WTC11 (cell line): ENCODE measurements around the gene ATMIN.

Experiments
- ATF2 ChIP-seq: sonication (generic); formaldehyde crosslinking; IDR thresholded peaks from 2 replicates; pipeline ENCODE4 v1.8.1; 2022; ENCODE audit warnings: low read depth, missing genetic modification reagents, borderline replicate concordance
- ATF6 ChIP-seq: sonication (generic); formaldehyde crosslinking; IDR thresholded peaks from 2 replicates; pipeline ENCODE4 v1.8.1; 2023; ENCODE audit warnings: mild to moderate bottlenecking, missing genetic modification reagents
- CTCF ChIP-seq: fragments of 200-600 bp; IDR thresholded peaks from 2 replicates; pipeline ENCODE4 v1.8.0; 2022; ENCODE audit warnings: antibody characterized with exemption
- ESRRA ChIP-seq: sonication (generic); formaldehyde crosslinking; IDR thresholded peaks from 2 replicates; pipeline ENCODE4 v1.8.1; 2022; ENCODE audit warnings: mild to moderate bottlenecking, missing genetic modification reagents, borderline replicate concordance
- MAX ChIP-seq: sonication (generic); formaldehyde crosslinking; IDR thresholded peaks from 2 replicates; pipeline ENCODE4 v1.8.0; 2022; ENCODE audit warnings: mild to moderate bottlenecking, missing genetic modification reagents
- RORB ChIP-seq: fragments of 250-450 bp; sonication (Bioruptor Pico); IDR thresholded peaks from 2 replicates; pipeline ENCODE4 v1.9.0; 2021; ENCODE audit warnings: mild to moderate bottlenecking
- USF1 ChIP-seq: sonication (generic); formaldehyde crosslinking; IDR thresholded peaks from 2 replicates; pipeline ENCODE4 v1.8.0; 2022; ENCODE audit warnings: mild to moderate bottlenecking, missing genetic modification reagents

- TF ChIP-seq MAX (CRISPR knock-in tag): no peak
- TF ChIP-seq RORB (CRISPR knock-in tag): no peak
- no peak for TF ChIP-seq USF1
- TF ChIP-seq ATF2: no peak
- TF ChIP-seq CTCF: no peak
- TF ChIP-seq ESRRA (CRISPR knock-in tag): no peak
- TF ChIP-seq ATF6: no peak
Measured at GRCh38 chr16:80989801-80990200, 45.8 kb upstream of the ATMIN start.
